Testis (tissue), 3 donors: ENCODE results near the gene TWF1. TPM values are rescaled to one million over a fixed set of nuclear protein-coding genes. Genes with fewer than 3 reads are reported as not detected.

Source experiments
- DNase-seq: peaks from one replicate; pipeline ENCODE4 v3.0.0-alpha.2; 2019
- H3K27ac ChIP-seq, 2 donors: fragments of 200-600 bp; sonication (generic); one replicate each; pipeline ENCODE4 v1.5.1; 2019
- H3K27me3 ChIP-seq: fragments of 200-600 bp; sonication (generic); one replicate; pipeline ENCODE4 v1.5.1; 2019
- H3K36me3 ChIP-seq: fragments of 200-600 bp; sonication (generic); one replicate; pipeline ENCODE4 v1.5.1; 2017; ENCODE audit warnings: low read depth; ENCODE audit errors: missing control alignments
- H3K4me1 ChIP-seq: fragments of 200-600 bp; sonication (generic); one replicate; pipeline ENCODE4 v1.5.1; 2019
- H3K4me3 ChIP-seq, 2 donors: fragments of 200-600 bp; sonication (generic); one replicate each; pipeline ENCODE4 v1.5.1; 2017 to 2019
- H3K9me3 ChIP-seq: fragments of 200-600 bp; sonication (generic); one replicate; pipeline ENCODE4 v1.5.1; 2017
- POLR2A ChIP-seq: fragments of 450-650 bp; IDR thresholded peaks from one replicate; pipeline ENCODE4 v1.6.1; 2017; ENCODE audit warnings: antibody characterized with exemption, mild to moderate bottlenecking, moderate library complexity
- WGBS, 2 donors: methylation state at CpG; one replicate each; pipeline ENCODE4 v1.1.5; 2018; 5-methylcytosine and 5-hydroxymethylcytosine counted together
- intact Hi-C: fragments of 100-400 bp; cut with DNase I; formaldehyde crosslinking; loops from one replicate; pipeline ENCODE4 v1.15.1; 2023; ENCODE audit warnings: low total_unique reads
- polyA plus RNA-seq: library from polyadenylated mRNA; stranded (reverse); fragments of 350-450 nt; fragmentation: Illumina TruSeq; extraction: RNeasy Lipid Tissue Mini Kit (QIAGEN cat#74804); gene quantifications from one replicate; pipeline ENCODE4 v1.2.3, GENCODE V29; 2014; ENCODE audit warnings: low read depth, low replicate concordance; ENCODE audit not compliant: insufficient read depth
- total RNA-seq, 2 donors: library from RNA; depleted of rRNA; stranded (reverse); fragments of >200 nt; gene quantifications; one replicate each; pipeline ENCODE4 v1.2.3, GENCODE V29; 2016
- TF ChIP-seq, protein P1 (sequence below), 3 experiments: fragments of 450-650 bp in 2 of 3; fragments of 200-600 bp in 1 of 3; sonication (generic) in 1 of 3; IDR thresholded peaks; one replicate each; pipeline ENCODE4 v1.5.1; 2016 to 2019; ENCODE audit warnings: antibody characterized with exemption in 3 of 3, mild to moderate bottlenecking in 2 of 3, moderate library complexity in 1 of 3

TWF1 gene
- total and polyA plus RNA-seq, 3 donors from 2014 or later, result 28.9 to 39.1 (median 35.7) TPM

DNA sequence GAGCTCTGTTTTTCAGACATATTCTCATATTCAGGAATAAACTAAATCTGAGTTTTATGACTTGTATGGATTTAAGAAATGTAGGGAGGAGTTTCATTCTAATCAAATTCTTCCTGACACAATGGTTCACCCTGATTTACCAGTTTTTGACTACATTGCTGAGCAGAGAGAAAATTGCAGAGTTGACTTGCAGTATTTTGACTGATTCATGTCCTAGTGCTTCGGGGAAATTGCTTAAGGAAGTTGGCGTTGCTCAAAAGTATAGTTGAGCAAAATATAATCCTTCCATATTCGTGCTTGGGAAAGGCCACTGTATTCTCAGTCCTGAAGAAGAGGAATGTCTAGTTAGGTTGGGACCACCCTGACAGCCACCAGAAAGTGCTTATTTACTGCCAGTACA lies 1.3 kb upstream of the TWF1 start:
- no peaks in the 10 kb centered on the region for H3K36me3 ChIP-seq
- H3K27ac ChIP-seq, result no peak overlapping the region
- DNase-seq, result no peak
- H3K27me3 ChIP-seq, result no peaks in the 10 kb centered on the region
- H3K4me1 ChIP-seq, result peaks cover 9% of the 10 kb centered on the region
- no peak overlapping the region for H3K4me3 ChIP-seq
- TF ChIP-seq, protein P1, sequence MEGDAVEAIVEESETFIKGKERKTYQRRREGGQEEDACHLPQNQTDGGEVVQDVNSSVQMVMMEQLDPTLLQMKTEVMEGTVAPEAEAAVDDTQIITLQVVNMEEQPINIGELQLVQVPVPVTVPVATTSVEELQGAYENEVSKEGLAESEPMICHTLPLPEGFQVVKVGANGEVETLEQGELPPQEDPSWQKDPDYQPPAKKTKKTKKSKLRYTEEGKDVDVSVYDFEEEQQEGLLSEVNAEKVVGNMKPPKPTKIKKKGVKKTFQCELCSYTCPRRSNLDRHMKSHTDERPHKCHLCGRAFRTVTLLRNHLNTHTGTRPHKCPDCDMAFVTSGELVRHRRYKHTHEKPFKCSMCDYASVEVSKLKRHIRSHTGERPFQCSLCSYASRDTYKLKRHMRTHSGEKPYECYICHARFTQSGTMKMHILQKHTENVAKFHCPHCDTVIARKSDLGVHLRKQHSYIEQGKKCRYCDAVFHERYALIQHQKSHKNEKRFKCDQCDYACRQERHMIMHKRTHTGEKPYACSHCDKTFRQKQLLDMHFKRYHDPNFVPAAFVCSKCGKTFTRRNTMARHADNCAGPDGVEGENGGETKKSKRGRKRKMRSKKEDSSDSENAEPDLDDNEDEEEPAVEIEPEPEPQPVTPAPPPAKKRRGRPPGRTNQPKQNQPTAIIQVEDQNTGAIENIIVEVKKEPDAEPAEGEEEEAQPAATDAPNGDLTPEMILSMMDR (IDR thresholded peaks at IDR 0.05), result no peak
- no peak for TF ChIP-seq POLR2A
- no peaks in the 10 kb centered on the region for H3K9me3 ChIP-seq
- intact Hi-C loops, result no loop called here
- 66 to 82% methylated on average over 3 of the region's 3 CpGs for WGBS, 2 donors

DNA sequence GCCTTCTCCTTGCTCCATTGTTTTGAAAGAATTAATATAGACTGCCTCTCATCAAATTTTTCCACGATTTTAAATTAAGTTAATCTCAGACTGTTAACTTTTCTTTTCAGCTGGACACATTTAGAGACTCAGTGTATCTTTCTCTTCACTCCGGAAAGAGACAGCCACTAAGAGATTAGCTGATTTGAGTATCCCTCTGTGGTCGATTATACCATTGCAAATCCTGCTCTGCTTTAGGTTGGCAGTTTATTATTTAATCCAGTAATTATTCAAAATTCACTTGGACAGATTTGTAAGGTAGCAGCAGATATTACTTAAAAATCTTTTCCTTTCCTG lies 588 bp upstream of the TWF1 start:
- H3K4me1 ChIP-seq, result peaks cover 9% of the 10 kb centered on the region
- intact Hi-C loops, result no loop called here
- no peaks in the 10 kb centered on the region for H3K9me3 ChIP-seq
- H3K27ac ChIP-seq, result peak overlapping the region; percentile 97 to 98
- no peaks in the 10 kb centered on the region for H3K27me3 ChIP-seq
- DNase-seq, result no peak
- WGBS, 2 donors, result 0% methylated on average over 3 of the region's 3 CpGs
- H3K36me3 ChIP-seq, result no peaks in the 10 kb centered on the region
- peak overlapping the region; percentile 90 to 97 for H3K4me3 ChIP-seq
- TF ChIP-seq, protein P1 (IDR thresholded peaks at IDR 0.05), result no peak
- TF ChIP-seq POLR2A, result no peak

DNA sequence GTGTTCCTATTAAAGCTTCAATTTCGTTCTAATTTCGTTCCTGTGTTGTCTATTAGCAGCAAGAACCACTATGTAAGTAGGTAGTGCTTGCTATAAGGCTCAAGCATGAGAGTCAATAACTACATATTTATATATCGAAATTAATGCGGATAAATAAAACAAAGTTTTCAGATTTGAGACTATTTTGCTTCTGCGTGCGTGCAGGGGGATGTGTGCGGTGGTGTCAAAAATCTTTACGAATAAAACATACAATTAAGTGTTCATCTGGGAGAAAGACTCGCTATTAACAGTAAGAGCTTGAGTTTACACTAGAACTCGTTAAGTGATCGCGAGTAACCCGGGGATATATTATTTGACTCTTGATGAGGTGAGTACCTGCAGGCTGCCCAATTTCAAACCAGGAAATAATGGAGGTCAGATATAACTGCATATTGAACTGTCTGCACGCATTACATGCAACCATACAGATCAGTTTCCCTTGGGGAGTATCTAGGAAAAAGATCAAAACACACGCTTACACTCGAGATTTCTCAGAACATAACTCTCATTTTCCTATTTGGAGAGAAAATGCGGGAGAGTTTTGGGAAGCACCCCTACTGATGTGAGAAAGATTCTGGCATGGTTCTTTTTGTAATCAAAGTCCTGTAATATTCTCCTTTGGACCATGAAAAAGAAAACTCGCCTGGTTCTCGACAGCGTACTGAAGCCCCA lies 813 bp downstream of the TWF1 start:
- no peaks in the 10 kb centered on the region for H3K9me3 ChIP-seq
- H3K27ac ChIP-seq, result peak overlapping the region; percentile 97 to 98
- H3K27me3 ChIP-seq, result no peaks in the 10 kb centered on the region
- DNase-seq, result no peak
- peak overlapping the region; percentile 90 to 97 for H3K4me3 ChIP-seq
- no peaks in the 10 kb centered on the region for H3K36me3 ChIP-seq
- intact Hi-C loops, result no loop called here
- 3% methylated on average over 20 of the region's 20 CpGs for WGBS, 2 donors
- H3K4me1 ChIP-seq, result peaks cover 9% of the 10 kb centered on the region
- TF ChIP-seq POLR2A, result no peak
- TF ChIP-seq, protein P1 (IDR thresholded peaks at IDR 0.05), result no peak

DNA sequence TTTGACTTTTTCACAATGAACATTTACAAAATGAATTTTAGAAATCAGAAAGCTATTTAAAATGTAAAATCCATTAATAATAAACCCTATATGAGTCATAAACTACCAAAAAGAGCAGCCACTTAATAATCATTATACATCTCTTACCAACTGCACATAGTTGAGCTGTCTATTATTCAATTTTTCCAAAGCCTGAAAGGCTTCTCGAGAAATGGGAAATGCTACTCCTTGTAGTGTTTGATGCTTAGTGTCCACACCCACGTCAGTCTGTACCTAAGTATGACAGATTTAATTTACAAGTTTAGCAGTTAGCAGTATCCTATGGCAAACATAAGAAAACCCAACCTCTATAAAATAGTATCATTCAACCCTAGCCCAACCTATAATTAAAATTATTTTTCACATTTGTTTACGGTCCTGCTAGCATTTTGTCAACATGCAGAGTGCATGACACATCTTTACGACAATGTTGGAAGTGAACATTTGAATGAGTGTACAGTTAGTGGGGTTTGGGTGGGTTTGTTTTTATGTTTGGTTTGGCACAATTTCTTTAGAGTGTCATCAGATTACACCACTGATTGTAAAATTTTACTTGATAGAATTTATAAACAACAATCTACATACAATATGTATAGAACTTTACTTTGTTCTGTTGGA lies 8.4 kb downstream of the TWF1 start:
- Histone ChIP-seq H3K36me3 (no peaks in the 10 kb centered on the region), H3K4me3 (no peak overlapping the region), H3K27ac (no peak overlapping the region), H3K4me1 (no peaks in the 10 kb centered on the region), H3K9me3 (no peaks in the 10 kb centered on the region), H3K27me3 (no peaks in the 10 kb centered on the region)
- no peak for TF ChIP-seq POLR2A
- TF ChIP-seq, protein P1 (IDR thresholded peaks at IDR 0.05), result no peak
- intact Hi-C loops, result no loop called here
- no peak for DNase-seq
- WGBS, 2 donors, result 73 to 92% methylated on average over 4 of the region's 4 CpGs
